ENCODE results near the gene LBHD1.
"Not testable (repeated sequence)": the region's sequence is repeated elsewhere in the genome, so short reads cannot be mapped to it uniquely, and the experiment has no call there.

Gene LBHD1

GRCh38 chr11:62656796-62657429 lies 15.2 kb downstream of the LBHD1 start:
- no peak for DNase-seq

GRCh38 chr11:62654297-62654696 lies 17.8 kb downstream of the LBHD1 start:
- DNase-seq: no peak

- no peak for DNase-seq
These were observed 19.7 kb downstream of the LBHD1 start for GRCh38 chr11:62652161-62653006.

GRCh38 chr11:62650283-62650682 lies 21.8 kb downstream of the LBHD1 start:
- DNase-seq: not testable (repeated sequence)

- DNase-seq: no peak
These were observed 22.6 kb downstream of the LBHD1 start for GRCh38 chr11:62649486-62649885.

- DNase-seq: no peak
These were observed 23.1 kb downstream of the LBHD1 start for GRCh38 chr11:62648967-62649364.

- DNase-seq: no peak
These were observed 23.7 kb downstream of the LBHD1 start for GRCh38 chr11:62648185-62648966.

- DNase-seq: no peak
These were observed 24.5 kb downstream of the LBHD1 start for GRCh38 chr11:62647609-62648005.

GRCh38 chr11:62646825-62647608 lies 25.1 kb downstream of the LBHD1 start:
- no peak for DNase-seq

GRCh38 chr11:62645946-62646824 lies 25.9 kb downstream of the LBHD1 start, which contains the start of gene GANAB:
GANAB (minus strand) TSS chr11:62646613; CDS start chr11:62646599, 14 bp downstream.
- DNase-seq: peak; percentile 100

GRCh38 chr11:62645671-62645945 lies 26.5 kb downstream of the LBHD1 start:
- DNase-seq: no peak

GRCh38 chr11:62644220-62644619 lies 27.8 kb downstream of the LBHD1 start:
- DNase-seq: no peak

GRCh38 chr11:62632492-62632891 lies 39.6 kb downstream of the LBHD1 start:
- DNase-seq: no peak

GRCh38 chr11:62627713-62628112 lies 44.4 kb downstream of the LBHD1 start:
- no peak for DNase-seq

- DNase-seq: no peak
These were observed 49.5 kb downstream of the LBHD1 start for GRCh38 chr11:62622476-62623089.

- DNase-seq: peak; percentile 99
These were observed 50.2 kb downstream of the LBHD1 start, which contains the start of gene B3GAT3 for GRCh38 chr11:62621567-62622470. B3GAT3 (minus strand) TSS chr11:62621986; CDS start chr11:62621947, 39 bp downstream.

GRCh38 chr11:62621027-62621566 lies 51.0 kb downstream of the LBHD1 start:
- no peak for DNase-seq

GRCh38 chr11:62616957-62617356 lies 55.1 kb downstream of the LBHD1 start:
- not testable (repeated sequence) for DNase-seq

GRCh38 chr11:62615521-62615920 lies 56.5 kb downstream of the LBHD1 start:
- DNase-seq: no peak

GRCh38 chr11:62614275-62614674 lies 57.8 kb downstream of the LBHD1 start:
- DNase-seq: peak; percentile 80

All from activated effector memory CD4-positive, alpha-beta T cell treated with anti-CD3 and anti-CD28 coated beads, Interleukin-2, amount 50 U/mL, for 16 hours (primary cell).